Measurements from ENCODE around the gene COL12A1. TPM values are rescaled to one million over a fixed set of nuclear protein-coding genes. Genes with fewer than 3 reads are reported as not detected.

The COL12A1 gene
- total and polyA plus RNA-seq, 9 donors: 134 to 277 (median 168) TPM

DNA sequence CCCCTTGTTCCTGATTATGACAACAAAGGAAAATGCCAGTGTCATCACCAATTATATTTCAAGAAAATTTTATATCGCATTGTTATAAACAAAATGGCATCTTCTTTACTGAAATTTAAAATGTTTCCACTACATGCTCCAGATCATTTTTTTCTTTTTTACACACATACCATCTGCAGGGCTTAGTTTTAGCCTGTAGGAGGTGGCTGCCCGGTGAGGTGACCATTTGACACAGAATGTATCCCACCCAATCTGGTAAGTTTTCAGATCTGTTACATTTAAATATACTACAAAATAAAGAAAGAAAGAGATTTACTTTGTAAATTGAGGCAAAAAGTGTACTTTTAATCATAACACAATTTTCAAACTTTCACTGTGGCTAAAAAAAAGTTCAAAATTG is 81.8 kb downstream of the COL12A1 start:
- H3K27ac ChIP-seq: no peak overlapping the region
- intact Hi-C loops (cut with DNase I): no loop called here
- no peaks in the 10 kb centered on the region for H3K27me3 ChIP-seq
- H3K36me3 ChIP-seq: no peaks in the 10 kb centered on the region
- no peaks in the 10 kb centered on the region for H3K9me3 ChIP-seq
- TF ChIP-seq CTCF (IDR thresholded peaks at IDR 0.05) (no peak), POLR2A (IDR thresholded peaks at IDR 0.05) (no peak), EP300 (IDR thresholded peaks at IDR 0.05) (no peak)
- WGBS, 3 donors: 46 to 81% (median 79%) methylated on average over 2 of the region's 2 CpGs
- H3K4me1 ChIP-seq (ENCODE audit: insufficient read depth): peaks cover 1% of the 10 kb centered on the region
- DNase-seq: no peak
- H3K4me3 ChIP-seq: no peak overlapping the region

- Histone ChIP-seq H3K9me3 (no peaks in the 10 kb centered on the region), H3K27ac (no peak overlapping the region), H3K4me1 (ENCODE audit: insufficient read depth) (no peaks in the 10 kb centered on the region), H3K36me3 (no peaks in the 10 kb centered on the region), H3K27me3 (no peaks in the 10 kb centered on the region), H3K4me3 (no peak overlapping the region)
- no peak for DNase-seq
- TF ChIP-seq CTCF (IDR thresholded peaks at IDR 0.05): no peak
- no peak for TF ChIP-seq EP300 (IDR thresholded peaks at IDR 0.05)
- no peak for TF ChIP-seq POLR2A (IDR thresholded peaks at IDR 0.05)
- intact Hi-C loops (cut with DNase I): no loop called here
- WGBS, 3 donors: 90 to 95% (median 94%) methylated on average over 8 of the region's 8 CpGs
Observed at GRCh38 chr6:75118925-75119515, 86.8 kb downstream of the COL12A1 start.

DNA sequence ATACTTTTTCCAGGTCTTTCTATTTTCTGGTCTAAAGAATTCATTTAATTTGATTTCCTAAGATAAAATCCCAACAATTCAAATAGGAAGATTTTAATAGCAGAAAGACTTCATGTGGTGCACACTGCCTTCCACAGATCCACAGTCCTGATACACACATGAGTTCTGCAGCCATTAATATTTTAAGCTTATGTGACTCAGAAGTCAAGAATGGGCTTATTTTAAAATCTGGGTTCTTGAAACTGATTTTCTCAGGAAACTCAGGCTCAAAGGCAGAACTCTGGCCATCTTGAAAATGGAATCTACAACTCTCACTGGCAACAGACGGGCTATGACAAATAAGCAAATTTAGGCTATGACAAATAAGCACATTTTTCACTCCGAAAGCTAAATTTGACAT is 88.2 kb downstream of the COL12A1 start:
- intact Hi-C loops (cut with DNase I): no loop called here
- WGBS, 3 donors: 87 to 92% (median 91%) methylated on average over 2 of the region's 2 CpGs
- no peak for TF ChIP-seq EP300 (IDR thresholded peaks at IDR 0.05)
- TF ChIP-seq POLR2A (IDR thresholded peaks at IDR 0.05): no peak
- TF ChIP-seq CTCF (IDR thresholded peaks at IDR 0.05): no peak
- no peaks in the 10 kb centered on the region for H3K36me3 ChIP-seq
- no peaks in the 10 kb centered on the region for H3K9me3 ChIP-seq
- no peak overlapping the region for H3K27ac ChIP-seq
- H3K4me3 ChIP-seq: no peak overlapping the region
- H3K27me3 ChIP-seq: no peaks in the 10 kb centered on the region
- H3K4me1 ChIP-seq (ENCODE audit: insufficient read depth): no peaks in the 10 kb centered on the region
- DNase-seq: no peak

DNA sequence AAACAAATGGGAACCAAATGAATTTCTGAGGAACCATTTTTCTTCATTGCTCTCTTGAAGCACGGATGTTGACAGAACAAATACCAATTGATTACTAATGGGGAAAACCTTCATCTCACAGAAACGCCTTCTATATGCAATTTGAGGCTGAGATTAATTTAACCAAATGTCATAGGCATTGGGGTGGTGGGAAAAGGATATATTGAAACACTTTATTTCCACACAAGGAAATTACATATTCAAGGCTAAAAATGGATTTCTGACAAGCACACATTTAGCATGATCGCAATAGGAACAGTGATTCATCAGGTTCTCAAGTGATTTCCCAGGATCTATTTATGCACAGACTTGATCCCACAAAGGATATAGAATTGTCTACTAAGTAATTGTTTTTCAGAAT is 88.9 kb downstream of the COL12A1 start:
- Histone ChIP-seq H3K4me1 (ENCODE audit: insufficient read depth) (no peaks in the 10 kb centered on the region), H3K36me3 (no peaks in the 10 kb centered on the region), H3K27me3 (no peaks in the 10 kb centered on the region), H3K9me3 (no peaks in the 10 kb centered on the region), H3K4me3 (no peak overlapping the region), H3K27ac (no peak overlapping the region)
- 85 to 91% (median 89%) methylated on average over 3 of the region's 3 CpGs for WGBS, 3 donors
- no peak for DNase-seq
- intact Hi-C loops (cut with DNase I): no loop called here
- TF ChIP-seq EP300 (IDR thresholded peaks at IDR 0.05) (no peak), POLR2A (IDR thresholded peaks at IDR 0.05) (no peak), CTCF (IDR thresholded peaks at IDR 0.05) (no peak)
